Measurements from ENCODE around the gene TADA3.

DNA sequence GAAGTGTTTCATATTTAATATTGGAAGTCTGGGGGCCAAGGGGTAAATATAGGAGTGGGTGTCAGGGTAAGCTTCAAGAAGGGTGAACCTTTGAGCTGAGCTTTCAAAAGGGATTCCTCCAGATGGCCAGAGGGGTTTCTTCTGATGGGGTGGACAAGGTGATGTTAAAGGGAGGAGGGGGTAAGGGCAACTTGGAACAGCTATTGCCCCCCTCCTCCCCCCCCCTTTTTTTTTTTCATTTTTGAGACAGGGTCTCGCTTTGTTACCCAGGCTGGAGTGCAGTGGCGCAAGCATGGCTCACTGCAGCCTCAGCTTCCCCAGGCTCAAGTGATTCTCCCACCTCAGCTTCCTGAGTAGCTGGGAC lies 15.7 kb upstream of the TADA3 start:
- TF ChIP-seq, protein P1, sequence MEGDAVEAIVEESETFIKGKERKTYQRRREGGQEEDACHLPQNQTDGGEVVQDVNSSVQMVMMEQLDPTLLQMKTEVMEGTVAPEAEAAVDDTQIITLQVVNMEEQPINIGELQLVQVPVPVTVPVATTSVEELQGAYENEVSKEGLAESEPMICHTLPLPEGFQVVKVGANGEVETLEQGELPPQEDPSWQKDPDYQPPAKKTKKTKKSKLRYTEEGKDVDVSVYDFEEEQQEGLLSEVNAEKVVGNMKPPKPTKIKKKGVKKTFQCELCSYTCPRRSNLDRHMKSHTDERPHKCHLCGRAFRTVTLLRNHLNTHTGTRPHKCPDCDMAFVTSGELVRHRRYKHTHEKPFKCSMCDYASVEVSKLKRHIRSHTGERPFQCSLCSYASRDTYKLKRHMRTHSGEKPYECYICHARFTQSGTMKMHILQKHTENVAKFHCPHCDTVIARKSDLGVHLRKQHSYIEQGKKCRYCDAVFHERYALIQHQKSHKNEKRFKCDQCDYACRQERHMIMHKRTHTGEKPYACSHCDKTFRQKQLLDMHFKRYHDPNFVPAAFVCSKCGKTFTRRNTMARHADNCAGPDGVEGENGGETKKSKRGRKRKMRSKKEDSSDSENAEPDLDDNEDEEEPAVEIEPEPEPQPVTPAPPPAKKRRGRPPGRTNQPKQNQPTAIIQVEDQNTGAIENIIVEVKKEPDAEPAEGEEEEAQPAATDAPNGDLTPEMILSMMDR (conservative IDR thresholded peaks at IDR 0.05; ENCODE audit: low read depth, low read length), result no peak
- TF ChIP-seq RAD21 (IDR thresholded peaks at IDR 0.05; ENCODE audit: low read length) (no peak), SMC3 (IDR thresholded peaks at IDR 0.05; ENCODE audit: low read depth, low read length) (no peak), CEBPB (IDR thresholded peaks at IDR 0.05; ENCODE audit: low read depth, low read length) (no peak), MXI1 (IDR thresholded peaks at IDR 0.05; ENCODE audit: borderline replicate concordance, low read depth, low read length) (no peak), POLR2A (IDR thresholded peaks at IDR 0.05; ENCODE audit: low read depth, low read length) (no peak), USF2 (IDR thresholded peaks at IDR 0.05; ENCODE audit: low read depth, low read length) (no peak), RFX5 (IDR thresholded peaks at IDR 0.05; ENCODE audit: low read depth, low read length) (no peak), RCOR1 (IDR thresholded peaks at IDR 0.05; ENCODE audit: insufficient replicate concordance, low read length) (no peak), ELK1 (IDR thresholded peaks at IDR 0.05; ENCODE audit: borderline replicate concordance, low read depth, low read length) (no peak), BHLHE40 (IDR thresholded peaks at IDR 0.05; ENCODE audit: low read depth, low read length) (no peak), MAZ (IDR thresholded peaks at IDR 0.05; ENCODE audit: borderline replicate concordance, low read depth, low read length) (no peak)

Measured in IMR-90 (cell line).